IPS-15b (cell line): ENCODE measurements around the gene PHC1.
A peak's percentile ranks its signal among the peaks of the same experiment; 100 is the strongest.
"Not testable (repeated sequence)": the region's sequence is repeated elsewhere in the genome, so short reads cannot be mapped to it uniquely, and the experiment has no call there.

Experiments
- H3K27me3 ChIP-seq: one replicate; pipeline ENCODE4 v1.6.1; 2013; ENCODE audit warnings: low read length; ENCODE audit not compliant: control insufficient read depth, insufficient read depth
- H3K36me3 ChIP-seq: one replicate; pipeline ENCODE4 v1.6.1; 2013; ENCODE audit warnings: low read length; ENCODE audit not compliant: control insufficient read depth, insufficient read depth
- H3K4me1 ChIP-seq: one replicate; pipeline ENCODE4 v1.6.1; 2013; ENCODE audit warnings: mild to moderate bottlenecking, low read length; ENCODE audit not compliant: control insufficient read depth, insufficient read depth
- H3K4me3 ChIP-seq: one replicate; pipeline ENCODE4 v1.5.1; 2013; ENCODE audit warnings: low read depth, low read length
- H3K9ac ChIP-seq: one replicate; pipeline ENCODE4 v1.6.1; 2013; ENCODE audit warnings: low read depth, mild to moderate bottlenecking, low read length
- H3K9me3 ChIP-seq: one replicate; pipeline ENCODE4 v1.6.1; 2013; ENCODE audit warnings: mild to moderate bottlenecking, low read length; ENCODE audit not compliant: control insufficient read depth, insufficient read depth

Gene PHC1

DNA sequence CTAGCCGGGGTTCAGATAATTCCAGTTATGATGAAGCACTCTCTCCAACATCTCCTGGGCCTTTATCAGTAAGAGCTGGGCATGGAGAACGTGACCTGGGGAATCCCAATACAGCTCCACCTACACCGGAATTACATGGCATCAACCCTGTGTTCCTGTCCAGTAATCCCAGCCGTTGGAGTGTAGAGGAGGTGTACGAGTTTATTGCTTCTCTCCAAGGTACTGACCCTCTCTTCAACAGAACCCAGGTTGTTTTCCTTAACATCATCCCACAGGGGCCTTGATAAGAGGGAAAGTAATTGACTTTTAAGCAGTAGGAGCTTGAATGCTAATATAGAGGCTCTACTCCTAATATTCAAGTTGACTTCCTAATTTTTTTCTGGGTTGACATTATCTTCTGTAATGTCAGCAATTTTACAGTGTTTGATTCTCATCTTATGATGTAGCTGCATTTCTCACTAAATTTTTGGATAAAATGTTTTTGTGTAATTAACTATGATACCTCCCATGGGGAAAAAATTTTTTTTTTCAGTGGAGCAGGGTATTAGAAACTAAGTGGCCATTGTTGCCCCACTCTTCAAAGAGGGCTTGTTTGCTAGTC, 23.6 kb downstream of the PHC1 start:
- peaks cover 53% of the 10 kb centered on the region for H3K36me3 ChIP-seq
- not testable (repeated sequence) for H3K27me3 ChIP-seq, H3K9ac ChIP-seq, H3K4me3 ChIP-seq, H3K4me1 ChIP-seq, H3K9me3 ChIP-seq

DNA sequence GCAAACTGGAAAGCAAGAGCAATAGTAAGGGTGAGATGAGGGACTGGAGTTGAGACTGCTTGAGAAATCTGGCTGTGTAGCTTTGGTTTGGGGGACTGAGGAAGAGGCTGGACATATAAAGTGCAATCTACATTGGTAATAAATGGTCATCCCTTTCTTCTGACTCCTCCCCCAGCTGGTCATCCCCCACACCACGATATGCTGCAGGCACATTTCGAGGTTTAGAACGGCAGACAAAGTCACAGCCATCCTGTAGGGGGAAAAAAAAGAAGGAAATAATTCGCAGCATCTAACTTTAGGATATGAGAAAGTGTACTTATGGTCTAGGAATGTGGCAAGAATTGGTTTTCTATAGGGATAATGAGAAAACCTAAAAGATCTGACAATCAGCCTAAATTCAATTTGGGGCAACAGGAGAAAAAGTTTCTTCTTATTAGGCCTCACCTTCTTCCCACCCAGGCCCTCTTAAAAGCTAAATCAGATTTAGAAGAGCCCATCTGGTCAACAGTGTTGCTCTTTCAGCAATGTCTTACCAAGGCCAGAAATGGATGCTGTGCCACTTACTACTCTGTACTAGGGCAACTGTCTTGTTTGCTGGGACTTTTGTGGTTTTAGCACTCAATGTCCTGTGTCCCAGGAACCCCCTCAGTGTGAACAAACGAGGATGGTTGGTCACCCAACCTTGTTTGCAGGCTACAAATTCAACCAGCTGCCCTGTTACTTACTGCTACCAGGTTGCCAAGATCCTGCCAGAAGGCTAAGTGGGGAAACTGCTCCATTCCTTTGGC, 27.6 kb downstream of the PHC1 start:
- no peaks in the 10 kb centered on the region for H3K9me3 ChIP-seq
- no peaks in the 10 kb centered on the region for H3K27me3 ChIP-seq
- peaks cover 35% of the 10 kb centered on the region for H3K36me3 ChIP-seq
- no peaks in the 10 kb centered on the region for H3K4me1 ChIP-seq
- H3K9ac ChIP-seq: no peak overlapping the region
- H3K4me3 ChIP-seq: no peak overlapping the region

GRCh38 chr12:8943565-8944186, 29.4 kb downstream of the PHC1 start:
- Histone ChIP-seq H3K36me3 (peaks cover 25% of the 10 kb centered on the region), H3K9me3 (no peaks in the 10 kb centered on the region), H3K27me3 (no peaks in the 10 kb centered on the region), H3K4me1 (peaks cover 5% of the 10 kb centered on the region), H3K4me3 (no peak overlapping the region), H3K9ac (no peak overlapping the region)

- Histone ChIP-seq H3K4me3 (no peak overlapping the region), H3K36me3 (peaks cover 16% of the 10 kb centered on the region)
These were observed 32.4 kb downstream of the PHC1 start for GRCh38 chr12:8946733-8947132.

GRCh38 chr12:8947737-8948136, 33.4 kb downstream of the PHC1 start:
- no peak overlapping the region for H3K4me3 ChIP-seq
- H3K9me3 ChIP-seq: no peaks in the 10 kb centered on the region
- peaks cover 7% of the 10 kb centered on the region for H3K36me3 ChIP-seq
- no peaks in the 10 kb centered on the region for H3K27me3 ChIP-seq
- peaks cover 5% of the 10 kb centered on the region for H3K4me1 ChIP-seq
- no peak overlapping the region for H3K9ac ChIP-seq

More at GRCh38 chr12:8946733-8947132, 32.4 kb downstream of the PHC1 start:
- peaks cover 5% of the 10 kb centered on the region for H3K4me1 ChIP-seq
- no peaks in the 10 kb centered on the region for H3K9me3 ChIP-seq
- H3K9ac ChIP-seq: peak overlapping the region; percentile 48
- H3K27me3 ChIP-seq: no peaks in the 10 kb centered on the region

DNA sequence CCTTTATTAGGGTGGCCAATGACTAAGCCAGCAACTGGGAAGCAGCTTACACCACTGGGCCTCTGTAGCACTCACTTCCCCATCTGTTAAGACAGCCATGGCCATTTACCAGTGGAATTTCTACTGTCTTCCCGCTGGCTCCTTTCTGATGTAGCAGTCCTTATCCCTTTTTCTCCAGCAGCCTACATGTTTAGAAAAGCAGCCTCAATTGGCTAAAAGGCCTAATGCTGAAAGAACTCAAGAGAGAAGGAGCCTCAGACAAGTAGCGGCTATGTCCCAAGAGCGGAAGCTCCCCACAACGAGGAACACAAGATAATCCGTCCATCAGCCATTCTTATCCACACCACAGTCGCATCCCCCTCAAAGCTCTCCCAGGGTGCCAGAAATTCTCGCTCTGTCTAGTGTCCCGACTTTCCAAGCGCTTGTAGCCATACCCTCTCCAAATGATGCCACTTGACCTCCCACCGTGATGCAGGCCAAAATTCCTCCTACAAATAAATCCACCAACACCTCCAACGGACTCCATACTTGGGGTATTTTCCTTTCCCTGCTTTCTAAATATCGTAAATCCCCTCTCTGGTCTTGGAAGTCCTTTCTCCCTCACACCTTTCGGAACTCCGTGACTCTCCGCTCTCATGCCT, 34.5 kb downstream of the PHC1 start:
- Histone ChIP-seq H3K4me1 (peaks cover 5% of the 10 kb centered on the region), H3K9ac (peak overlapping the region; percentile 97), H3K9me3 (no peaks in the 10 kb centered on the region), H3K27me3 (no peaks in the 10 kb centered on the region), H3K36me3 (peaks cover 7% of the 10 kb centered on the region), H3K4me3 (peak overlapping the region; percentile 99)

- H3K4me1 ChIP-seq: peaks cover 5% of the 10 kb centered on the region
- H3K9me3 ChIP-seq: no peaks in the 10 kb centered on the region
- peak within 1 kb of the TSS; percentile 97 for H3K9ac ChIP-seq
- no peaks in the 10 kb centered on the region for H3K27me3 ChIP-seq
- H3K36me3 ChIP-seq: peaks cover 7% of the 10 kb centered on the region
- H3K4me3 ChIP-seq: peak within 1 kb of the TSS; percentile 99
These were observed 35.3 kb downstream of the PHC1 start, which contains the start of gene M6PR for GRCh38 chr12:8949342-8950220. Gene M6PR (minus strand): TSS chr12:8949645. CDS start chr12:8946404, 3,241 bp downstream.

DNA sequence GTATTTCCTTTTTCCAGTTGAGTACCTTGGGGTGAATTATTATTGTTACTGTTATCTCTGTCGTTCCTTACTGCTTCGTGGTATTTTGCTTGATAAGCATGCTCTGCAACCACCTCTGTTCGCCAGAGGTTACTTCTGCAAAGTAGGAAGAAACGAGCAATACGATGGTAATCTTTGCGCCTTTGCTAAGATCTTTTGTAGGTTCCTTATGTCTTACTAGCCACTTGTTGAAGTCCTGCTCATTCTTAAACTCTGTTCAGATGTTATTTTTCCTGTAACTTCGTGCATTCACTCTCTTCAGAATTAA, 35.9 kb downstream of the PHC1 start:
- Histone ChIP-seq H3K9me3 (no peaks in the 10 kb centered on the region), H3K4me3 (peak overlapping the region; percentile 99), H3K4me1 (peaks cover 5% of the 10 kb centered on the region), H3K9ac (peak overlapping the region; percentile 85), H3K36me3 (peaks cover 6% of the 10 kb centered on the region), H3K27me3 (no peaks in the 10 kb centered on the region)

DNA sequence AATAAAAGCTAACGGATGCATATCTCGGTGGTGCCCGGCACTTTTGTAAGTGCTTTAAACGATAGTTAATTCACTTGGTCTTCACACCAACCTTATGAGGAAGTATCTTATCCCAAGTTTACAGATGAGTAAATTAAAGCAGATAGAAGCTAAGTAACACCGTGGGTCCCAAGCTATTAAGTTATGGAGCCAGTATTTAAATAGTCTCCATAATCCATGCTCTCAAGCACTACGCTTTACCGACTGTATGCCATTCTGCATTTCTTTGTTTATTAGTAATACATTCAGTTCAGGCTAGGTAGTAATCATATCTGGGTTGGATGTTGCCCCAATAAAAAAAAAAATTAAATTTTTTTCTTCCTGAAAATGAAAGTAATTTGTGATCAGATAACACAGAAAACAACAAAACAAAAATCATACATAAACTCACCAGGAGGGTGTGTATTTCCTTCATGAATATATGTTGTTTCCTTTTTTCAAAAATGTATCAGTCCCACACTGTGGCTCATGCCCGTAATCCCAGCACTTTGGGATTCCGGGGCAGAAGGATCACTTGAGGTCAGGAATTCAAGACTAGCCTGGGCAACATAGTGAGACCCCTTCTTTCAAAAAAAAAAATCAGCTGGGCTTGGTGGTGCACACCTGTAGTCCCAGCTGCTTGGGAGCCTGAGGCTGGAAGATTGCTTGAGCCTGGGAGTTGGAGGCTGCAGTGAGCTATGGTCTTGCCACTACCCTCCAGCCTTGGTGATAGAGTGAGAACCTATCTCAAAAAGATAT, 36.6 kb downstream of the PHC1 start:
- peaks cover 3% of the 10 kb centered on the region for H3K36me3 ChIP-seq
- peak overlapping the region; percentile 99 for H3K4me3 ChIP-seq
- H3K9me3 ChIP-seq: peaks cover 5% of the 10 kb centered on the region
- peak overlapping the region; percentile 85 for H3K9ac ChIP-seq
- H3K27me3 ChIP-seq: no peaks in the 10 kb centered on the region
- H3K4me1 ChIP-seq: peaks cover 5% of the 10 kb centered on the region

DNA sequence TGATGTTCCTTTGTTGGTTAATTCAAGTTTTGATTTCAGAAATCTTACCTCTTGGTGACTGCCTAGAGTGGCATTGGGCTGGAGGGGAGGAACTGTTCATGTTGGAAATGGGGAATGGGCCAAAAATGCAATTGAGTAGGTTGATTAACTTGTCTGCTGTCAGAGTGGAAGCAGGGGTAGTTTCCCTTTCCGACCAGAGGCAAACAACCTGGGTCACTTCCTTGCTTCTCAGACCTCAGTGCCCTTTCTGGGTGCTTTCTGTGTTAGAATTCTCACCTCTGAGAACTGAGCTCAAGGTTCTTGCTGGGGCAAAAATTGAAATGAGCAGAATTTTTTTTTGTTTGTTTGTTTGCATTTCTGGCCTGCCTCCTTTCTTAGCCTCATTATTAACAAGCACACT, 37.4 kb downstream of the PHC1 start:
- Histone ChIP-seq H3K36me3 (peaks cover 5% of the 10 kb centered on the region), H3K9me3 (peaks cover 6% of the 10 kb centered on the region), H3K27me3 (no peaks in the 10 kb centered on the region), H3K4me1 (peaks cover 5% of the 10 kb centered on the region), H3K4me3 (no peak overlapping the region), H3K9ac (no peak overlapping the region)
